ENCODE results near the gene DPYSL3. TPM values are rescaled to one million over a fixed set of nuclear protein-coding genes. Genes with fewer than 3 reads are reported as not detected.

Gene DPYSL3
- total and polyA plus RNA-seq, 2 donors = 3.7 to 9.2 TPM

DNA sequence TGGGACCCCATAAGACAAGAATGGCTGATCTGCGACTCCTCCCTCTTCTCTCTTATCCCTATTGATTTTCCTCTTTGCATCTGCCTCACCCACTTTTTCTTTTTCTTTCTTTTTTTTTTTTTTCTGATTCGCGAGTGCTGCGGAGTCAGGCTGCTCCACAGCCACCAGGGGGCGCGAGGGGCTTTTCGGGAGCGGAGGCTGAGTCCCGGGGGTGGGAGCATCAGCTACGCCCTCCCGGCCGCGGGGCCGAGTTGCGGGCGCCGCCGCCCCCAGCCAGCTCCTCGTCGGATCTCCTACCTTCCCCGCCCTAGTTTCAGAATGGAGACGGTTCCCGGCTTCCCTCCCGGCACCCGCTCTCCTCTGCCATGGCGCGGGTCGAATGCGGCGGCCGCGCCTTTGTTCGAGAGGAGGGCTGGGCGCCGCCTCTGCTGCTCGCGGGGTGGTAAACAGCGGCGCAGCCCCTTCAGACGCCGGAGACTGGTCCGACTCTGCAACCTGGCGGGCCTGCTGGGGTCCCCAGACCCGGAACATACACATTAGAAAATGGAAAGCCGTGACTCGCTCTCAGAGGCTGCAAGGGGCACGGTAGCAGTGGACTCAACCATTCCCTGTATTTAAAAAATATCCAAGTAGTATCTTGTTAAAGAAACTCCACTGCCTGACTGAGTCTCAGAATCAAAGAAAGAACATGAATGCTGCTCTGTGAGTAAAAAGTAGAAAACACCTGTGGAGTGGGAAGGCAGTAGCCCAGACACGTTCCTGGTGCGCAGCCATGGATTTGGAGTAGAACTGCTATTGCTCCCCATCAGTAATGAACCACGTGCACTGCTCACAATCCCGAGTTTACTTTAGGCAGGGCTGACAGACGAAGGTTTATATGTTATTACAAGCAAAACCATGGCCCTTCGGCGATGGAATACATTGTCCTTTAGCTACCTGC, 55.7 kb downstream of the DPYSL3 start:
- Histone ChIP-seq H3K27me3 (ENCODE audit: control insufficient read depth in 2 of 2, insufficient read depth in 1 of 2, low read length in 1 of 2) (peaks cover 39 to 59% of the 10 kb centered on the region in 2 donors), H3K27ac (ENCODE audit: low read depth in 1 of 2, low read length in 1 of 2) (peak overlapping the region in 1 of 2 donors; percentile 43), H3K36me3 (ENCODE audit: control insufficient read depth in 2 of 2, insufficient read depth in 2 of 2, low read length in 1 of 2) (no peaks in the 10 kb centered on the region), H3K4me1 (ENCODE audit: control insufficient read depth in 2 of 2, insufficient read depth in 2 of 2, low read length in 2 of 2) (peaks cover 3 to 16% of the 10 kb centered on the region in 2 donors), H3K4me3 (ENCODE audit: low read length in 2 of 2) (peak overlapping the region; percentile 49 to 59), H3K9me3 (ENCODE audit: control insufficient read depth in 2 of 2, insufficient read depth in 1 of 2, low read length in 1 of 2) (peaks cover 0 to 7% of the 10 kb centered on the region in 2 donors)
- peak; percentile 24 to 89 (median 67) for DNase-seq (ENCODE audit: low read depth in 6 of 9, low spot score in 9 of 9)
- 8% methylated on average over 54 of the region's 54 CpGs for WGBS

DNA sequence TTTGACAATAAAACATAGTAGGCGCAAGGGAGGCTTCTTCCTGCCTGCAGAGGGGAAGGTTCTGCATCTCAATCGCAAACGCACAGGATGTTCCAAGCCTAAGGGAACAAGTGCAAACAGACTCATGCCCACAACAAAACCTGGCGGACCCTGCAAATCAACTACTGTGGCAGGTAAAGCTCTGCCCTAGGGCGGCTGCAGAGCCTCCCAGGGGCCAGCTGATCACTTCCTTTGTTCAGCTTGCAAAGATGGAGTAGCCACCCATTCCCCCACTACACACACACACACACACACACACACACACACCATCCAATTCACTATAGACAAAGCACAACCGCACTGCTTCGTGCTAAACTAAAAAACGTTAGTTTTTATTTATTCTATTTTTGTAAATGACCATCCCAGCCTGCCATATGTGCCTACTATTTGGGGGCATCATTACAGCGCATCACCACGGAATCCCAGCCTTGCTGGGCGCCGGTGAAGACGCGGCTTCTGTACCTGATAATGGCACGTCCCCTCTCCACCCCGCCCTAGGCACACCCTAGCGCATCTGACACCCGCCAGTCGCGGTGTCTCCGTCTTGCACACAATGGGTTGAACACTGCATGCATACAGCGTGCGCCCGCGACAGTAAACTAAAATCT, 57.6 kb downstream of the DPYSL3 start:
- peaks cover 0 to 7% of the 10 kb centered on the region in 2 donors for H3K9me3 ChIP-seq (ENCODE audit: control insufficient read depth in 2 of 2, insufficient read depth in 1 of 2, low read length in 1 of 2)
- peaks cover 3 to 16% of the 10 kb centered on the region in 2 donors for H3K4me1 ChIP-seq (ENCODE audit: control insufficient read depth in 2 of 2, insufficient read depth in 2 of 2, low read length in 2 of 2)
- DNase-seq (ENCODE audit: low read depth in 6 of 9, low spot score in 9 of 9) = no peak
- WGBS = 22% methylated on average over 25 of the region's 25 CpGs
- H3K36me3 ChIP-seq (ENCODE audit: control insufficient read depth in 2 of 2, insufficient read depth in 2 of 2, low read length in 1 of 2) = no peaks in the 10 kb centered on the region
- H3K4me3 ChIP-seq (ENCODE audit: low read length in 2 of 2) = no peak overlapping the region
- H3K27ac ChIP-seq (ENCODE audit: low read depth in 1 of 2, low read length in 1 of 2) = no peak overlapping the region
- H3K27me3 ChIP-seq (ENCODE audit: control insufficient read depth in 2 of 2, insufficient read depth in 1 of 2, low read length in 1 of 2) = peaks cover 39 to 59% of the 10 kb centered on the region in 2 donors

DNA sequence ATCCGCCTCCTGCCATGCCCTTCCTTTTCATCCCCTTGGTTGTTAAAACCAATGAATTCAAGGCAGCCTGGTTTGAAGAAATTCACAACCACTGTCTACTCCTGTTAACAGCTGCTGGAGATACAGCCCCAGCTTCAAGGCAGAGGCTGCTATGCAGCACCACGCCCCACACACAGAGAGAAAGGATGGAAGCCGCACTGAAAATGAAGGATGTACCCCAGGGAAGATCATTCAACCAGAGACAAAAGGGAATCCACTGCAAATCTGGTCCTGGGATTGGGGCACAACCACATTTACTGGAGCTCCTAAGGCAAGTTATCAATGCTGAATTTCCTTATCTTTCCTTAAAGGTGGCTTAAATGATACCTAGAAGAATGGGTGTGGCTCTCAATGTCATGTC, 58.7 kb downstream of the DPYSL3 start:
- peaks cover 39 to 56% of the 10 kb centered on the region in 2 donors for H3K27me3 ChIP-seq (ENCODE audit: control insufficient read depth in 2 of 2, insufficient read depth in 1 of 2, low read length in 1 of 2)
- H3K4me3 ChIP-seq (ENCODE audit: low read length in 2 of 2) = no peak overlapping the region
- peaks cover 0 to 7% of the 10 kb centered on the region in 2 donors for H3K9me3 ChIP-seq (ENCODE audit: control insufficient read depth in 2 of 2, insufficient read depth in 1 of 2, low read length in 1 of 2)
- H3K27ac ChIP-seq (ENCODE audit: low read depth in 1 of 2, low read length in 1 of 2) = no peak overlapping the region
- peaks cover 3 to 16% of the 10 kb centered on the region in 2 donors for H3K4me1 ChIP-seq (ENCODE audit: control insufficient read depth in 2 of 2, insufficient read depth in 2 of 2, low read length in 2 of 2)
- DNase-seq (ENCODE audit: low read depth in 6 of 9, low spot score in 9 of 9) = no peak
- H3K36me3 ChIP-seq (ENCODE audit: control insufficient read depth in 2 of 2, insufficient read depth in 2 of 2, low read length in 1 of 2) = no peaks in the 10 kb centered on the region
- WGBS = 98% methylated on average over 3 of the region's 3 CpGs

- Histone ChIP-seq H3K27me3 (ENCODE audit: control insufficient read depth in 2 of 2, insufficient read depth in 1 of 2, low read length in 1 of 2) (peaks cover 39 to 52% of the 10 kb centered on the region in 2 donors), H3K4me3 (ENCODE audit: low read length in 2 of 2) (no peak overlapping the region), H3K36me3 (ENCODE audit: control insufficient read depth in 2 of 2, insufficient read depth in 2 of 2, low read length in 1 of 2) (no peaks in the 10 kb centered on the region), H3K9me3 (ENCODE audit: control insufficient read depth in 2 of 2, insufficient read depth in 1 of 2, low read length in 1 of 2) (peaks cover 0 to 7% of the 10 kb centered on the region in 2 donors), H3K27ac (ENCODE audit: low read depth in 1 of 2, low read length in 1 of 2) (no peak overlapping the region), H3K4me1 (ENCODE audit: control insufficient read depth in 2 of 2, insufficient read depth in 2 of 2, low read length in 2 of 2) (peaks cover 3 to 16% of the 10 kb centered on the region in 2 donors)
- DNase-seq (ENCODE audit: low read depth in 6 of 9, low spot score in 9 of 9) = no peak
Measured at GRCh38 chr5:147450606-147451005, 59.3 kb downstream of the DPYSL3 start.

- DNase-seq (ENCODE audit: low read depth in 6 of 9, low spot score in 9 of 9) = no peak
- H3K36me3 ChIP-seq (ENCODE audit: control insufficient read depth in 2 of 2, insufficient read depth in 2 of 2, low read length in 1 of 2) = no peaks in the 10 kb centered on the region
- 85% methylated on average over 1 of the region's 1 CpG for WGBS
- peaks cover 0 to under 1% of the 10 kb centered on the region in 2 donors for H3K9me3 ChIP-seq (ENCODE audit: control insufficient read depth in 2 of 2, insufficient read depth in 1 of 2, low read length in 1 of 2)
- peaks cover 3 to 8% of the 10 kb centered on the region in 2 donors for H3K4me1 ChIP-seq (ENCODE audit: control insufficient read depth in 2 of 2, insufficient read depth in 2 of 2, low read length in 2 of 2)
- H3K4me3 ChIP-seq (ENCODE audit: low read length in 2 of 2) = no peak overlapping the region
- no peak overlapping the region for H3K27ac ChIP-seq (ENCODE audit: low read depth in 1 of 2, low read length in 1 of 2)
- peaks cover 25 to 35% of the 10 kb centered on the region in 2 donors for H3K27me3 ChIP-seq (ENCODE audit: control insufficient read depth in 2 of 2, insufficient read depth in 1 of 2, low read length in 1 of 2)
Measured at GRCh38 chr5:147448766-147449165, 61.1 kb downstream of the DPYSL3 start.

GRCh38 chr5:147446523-147446922, 63.3 kb downstream of the DPYSL3 start:
- no peak overlapping the region for H3K4me3 ChIP-seq (ENCODE audit: low read length in 2 of 2)
- H3K4me1 ChIP-seq (ENCODE audit: control insufficient read depth in 2 of 2, insufficient read depth in 2 of 2, low read length in 2 of 2) = no peaks in the 10 kb centered on the region
- no peaks in the 10 kb centered on the region for H3K9me3 ChIP-seq (ENCODE audit: control insufficient read depth in 2 of 2, insufficient read depth in 1 of 2, low read length in 1 of 2)
- no peaks in the 10 kb centered on the region for H3K36me3 ChIP-seq (ENCODE audit: control insufficient read depth in 2 of 2, insufficient read depth in 2 of 2, low read length in 1 of 2)
- no peak for DNase-seq (ENCODE audit: low read depth in 6 of 9, low spot score in 9 of 9)
- WGBS = 96% methylated on average over 2 of the region's 2 CpGs
- no peak overlapping the region for H3K27ac ChIP-seq (ENCODE audit: low read depth in 1 of 2, low read length in 1 of 2)
- H3K27me3 ChIP-seq (ENCODE audit: control insufficient read depth in 2 of 2, insufficient read depth in 1 of 2, low read length in 1 of 2) = peaks cover 7 to 13% of the 10 kb centered on the region in 2 donors

GRCh38 chr5:147445917-147446316, 64.0 kb downstream of the DPYSL3 start:
- no peak overlapping the region for H3K27ac ChIP-seq (ENCODE audit: low read depth in 1 of 2, low read length in 1 of 2)
- peaks cover 3 to 7% of the 10 kb centered on the region in 2 donors for H3K27me3 ChIP-seq (ENCODE audit: control insufficient read depth in 2 of 2, insufficient read depth in 1 of 2, low read length in 1 of 2)
- H3K4me1 ChIP-seq (ENCODE audit: control insufficient read depth in 2 of 2, insufficient read depth in 2 of 2, low read length in 2 of 2) = no peaks in the 10 kb centered on the region
- no peak overlapping the region for H3K4me3 ChIP-seq (ENCODE audit: low read length in 2 of 2)
- WGBS = 97% methylated on average over 2 of the region's 2 CpGs
- H3K36me3 ChIP-seq (ENCODE audit: control insufficient read depth in 2 of 2, insufficient read depth in 2 of 2, low read length in 1 of 2) = no peaks in the 10 kb centered on the region
- H3K9me3 ChIP-seq (ENCODE audit: control insufficient read depth in 2 of 2, insufficient read depth in 1 of 2, low read length in 1 of 2) = no peaks in the 10 kb centered on the region
- DNase-seq (ENCODE audit: low read depth in 6 of 9, low spot score in 9 of 9) = no peak

DNA sequence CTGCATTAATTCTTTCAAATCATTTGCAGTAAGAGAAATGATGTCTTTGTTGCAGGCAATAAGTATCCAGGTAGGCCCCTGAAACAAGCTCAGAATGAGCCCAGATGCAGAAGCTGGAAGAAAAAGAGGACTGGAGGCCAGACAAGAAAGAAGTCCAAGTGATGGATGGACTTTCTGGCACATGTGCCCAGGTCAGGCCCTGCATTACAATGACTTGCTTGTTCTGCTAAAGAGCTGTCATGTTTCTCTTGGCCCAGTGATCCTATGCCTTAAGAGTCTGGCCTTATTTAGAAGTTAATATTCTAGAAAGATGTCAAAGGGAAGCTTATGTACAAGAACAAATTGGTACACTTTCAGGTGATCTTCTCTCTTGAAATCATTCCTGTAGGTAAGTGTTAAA, 64.8 kb downstream of the DPYSL3 start:
- Histone ChIP-seq H3K27ac (ENCODE audit: low read depth in 1 of 2, low read length in 1 of 2) (no peak overlapping the region), H3K36me3 (ENCODE audit: control insufficient read depth in 2 of 2, insufficient read depth in 2 of 2, low read length in 1 of 2) (no peaks in the 10 kb centered on the region), H3K9me3 (ENCODE audit: control insufficient read depth in 2 of 2, insufficient read depth in 1 of 2, low read length in 1 of 2) (no peaks in the 10 kb centered on the region), H3K4me3 (ENCODE audit: low read length in 2 of 2) (no peak overlapping the region), H3K4me1 (ENCODE audit: control insufficient read depth in 2 of 2, insufficient read depth in 2 of 2, low read length in 2 of 2) (no peaks in the 10 kb centered on the region), H3K27me3 (ENCODE audit: control insufficient read depth in 2 of 2, insufficient read depth in 1 of 2, low read length in 1 of 2) (no peaks in the 10 kb centered on the region)
- DNase-seq (ENCODE audit: low read depth in 6 of 9, low spot score in 9 of 9) = no peak

GRCh38 chr5:147442224-147442623, 67.6 kb downstream of the DPYSL3 start:
- Histone ChIP-seq H3K4me1 (ENCODE audit: control insufficient read depth in 2 of 2, insufficient read depth in 2 of 2, low read length in 2 of 2) (no peaks in the 10 kb centered on the region), H3K4me3 (ENCODE audit: low read length in 2 of 2) (no peak overlapping the region), H3K36me3 (ENCODE audit: control insufficient read depth in 2 of 2, insufficient read depth in 2 of 2, low read length in 1 of 2) (no peaks in the 10 kb centered on the region), H3K27me3 (ENCODE audit: control insufficient read depth in 2 of 2, insufficient read depth in 1 of 2, low read length in 1 of 2) (no peaks in the 10 kb centered on the region), H3K9me3 (ENCODE audit: control insufficient read depth in 2 of 2, insufficient read depth in 1 of 2, low read length in 1 of 2) (no peaks in the 10 kb centered on the region), H3K27ac (ENCODE audit: low read depth in 1 of 2, low read length in 1 of 2) (no peak overlapping the region)
- DNase-seq (ENCODE audit: low read depth in 6 of 9, low spot score in 9 of 9) = no peak
- WGBS = 93% methylated on average over 6 of the region's 6 CpGs
